GM06990 (cell line): ENCODE measurements around the gene HMGA1.

Experiments used
- DNase-seq: peaks from one replicate; pipeline ENCODE4 v3.0.0-alpha.2; 2011; ENCODE audit not compliant: insufficient read length; ENCODE audit errors: extremely low read depth
- H3K27me3 ChIP-seq: replicated peaks from 2 replicates; pipeline ENCODE4 v1.6.0; 2011; ENCODE audit warnings: low read length; ENCODE audit not compliant: control insufficient read depth, insufficient read depth
- H3K36me3 ChIP-seq: 2 replicates; pipeline ENCODE4 v1.5.1; 2011; ENCODE audit warnings: low read length; ENCODE audit not compliant: control insufficient read depth, insufficient read depth
- H3K4me3 ChIP-seq: replicated peaks from 2 replicates; pipeline ENCODE4 v1.5.1; 2011; ENCODE audit warnings: low read depth, mild to moderate bottlenecking, control low read depth, low read length
- CTCF ChIP-seq: IDR thresholded peaks from 2 replicates; pipeline ENCODE4 v1.5.1; 2011; ENCODE audit warnings: low read length, control low read depth, mild to moderate bottlenecking, inconsistent platforms; ENCODE audit not compliant: insufficient read depth, poor library complexity, severe bottlenecking

The HMGA1 gene

GRCh38 chr6:34204693-34205092 is 32.0 kb upstream of the HMGA1 start:
- Histone ChIP-seq H3K27me3 (no peaks in the 10 kb centered on the region), H3K36me3 (no peaks in the 10 kb centered on the region), H3K4me3 (no peak overlapping the region)
- TF ChIP-seq CTCF = no peak
- DNase-seq = no peak

DNA sequence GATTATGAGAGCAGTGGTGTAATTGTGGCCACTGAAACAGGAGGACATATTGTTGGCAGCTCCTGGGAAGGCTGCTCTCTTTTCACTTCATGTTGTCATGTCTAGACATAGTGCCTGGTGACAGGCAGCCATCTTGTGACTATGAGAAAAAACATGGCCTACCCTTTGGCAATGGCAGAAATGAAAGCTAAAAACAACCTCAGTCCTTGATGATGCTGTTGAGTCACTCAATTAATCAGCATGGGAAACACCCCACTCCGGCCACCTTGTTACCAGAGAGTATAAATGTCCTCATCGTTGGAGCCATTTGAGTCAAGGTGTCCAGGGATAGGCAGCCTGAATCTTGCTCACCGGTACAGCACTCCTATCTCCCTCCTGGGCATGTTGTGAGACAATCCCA is 31.2 kb upstream of the HMGA1 start:
- DNase-seq = no peak
- H3K4me3 ChIP-seq = no peak overlapping the region
- no peak for TF ChIP-seq CTCF
- H3K27me3 ChIP-seq = no peaks in the 10 kb centered on the region
- no peaks in the 10 kb centered on the region for H3K36me3 ChIP-seq

DNA sequence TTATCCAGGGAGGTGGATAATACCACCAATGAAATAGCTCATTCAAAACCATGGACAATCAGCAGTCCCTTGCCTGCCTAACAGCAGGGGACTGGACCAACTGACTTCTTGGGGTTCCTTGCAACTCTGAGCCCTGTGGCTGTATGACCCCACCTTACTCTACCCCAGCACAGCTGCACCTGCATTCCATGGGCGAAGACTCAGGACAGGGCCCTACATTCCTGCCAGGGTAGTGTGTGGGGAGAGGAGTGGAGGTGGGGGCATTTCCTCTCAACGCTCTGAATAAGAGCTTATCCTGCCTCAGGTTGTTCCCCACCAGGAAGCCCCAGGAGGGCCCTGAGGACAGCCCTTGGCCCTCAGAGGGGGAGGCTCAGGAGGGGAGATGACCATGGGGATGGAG is 30.8 kb upstream of the HMGA1 start:
- TF ChIP-seq CTCF = no peak
- H3K4me3 ChIP-seq = no peak overlapping the region
- DNase-seq = no peak
- H3K27me3 ChIP-seq = no peaks in the 10 kb centered on the region
- H3K36me3 ChIP-seq = no peaks in the 10 kb centered on the region

DNA sequence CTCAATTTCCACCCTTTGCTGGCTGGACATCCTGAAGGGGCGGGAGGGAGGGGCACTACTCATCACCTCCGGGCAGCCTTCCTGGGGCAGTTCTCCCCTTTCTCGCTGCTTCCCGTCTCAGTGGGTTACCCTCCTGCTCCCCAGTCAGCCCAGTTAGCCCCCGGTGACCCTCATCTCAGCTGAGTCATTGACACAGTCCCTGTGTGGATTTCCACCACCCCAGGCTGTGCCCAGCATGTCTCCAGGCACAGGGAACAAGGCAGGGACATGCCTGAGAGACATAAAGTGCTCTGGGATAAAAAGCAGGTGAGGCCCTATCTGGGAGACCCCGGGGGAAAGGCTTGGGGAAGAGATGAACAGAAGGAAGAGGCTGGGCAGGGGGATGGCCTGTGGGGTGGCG is 29.9 kb upstream of the HMGA1 start:
- no peak for TF ChIP-seq CTCF
- Histone ChIP-seq H3K4me3 (no peak overlapping the region), H3K27me3 (no peaks in the 10 kb centered on the region), H3K36me3 (no peaks in the 10 kb centered on the region)
- DNase-seq = no peak

DNA sequence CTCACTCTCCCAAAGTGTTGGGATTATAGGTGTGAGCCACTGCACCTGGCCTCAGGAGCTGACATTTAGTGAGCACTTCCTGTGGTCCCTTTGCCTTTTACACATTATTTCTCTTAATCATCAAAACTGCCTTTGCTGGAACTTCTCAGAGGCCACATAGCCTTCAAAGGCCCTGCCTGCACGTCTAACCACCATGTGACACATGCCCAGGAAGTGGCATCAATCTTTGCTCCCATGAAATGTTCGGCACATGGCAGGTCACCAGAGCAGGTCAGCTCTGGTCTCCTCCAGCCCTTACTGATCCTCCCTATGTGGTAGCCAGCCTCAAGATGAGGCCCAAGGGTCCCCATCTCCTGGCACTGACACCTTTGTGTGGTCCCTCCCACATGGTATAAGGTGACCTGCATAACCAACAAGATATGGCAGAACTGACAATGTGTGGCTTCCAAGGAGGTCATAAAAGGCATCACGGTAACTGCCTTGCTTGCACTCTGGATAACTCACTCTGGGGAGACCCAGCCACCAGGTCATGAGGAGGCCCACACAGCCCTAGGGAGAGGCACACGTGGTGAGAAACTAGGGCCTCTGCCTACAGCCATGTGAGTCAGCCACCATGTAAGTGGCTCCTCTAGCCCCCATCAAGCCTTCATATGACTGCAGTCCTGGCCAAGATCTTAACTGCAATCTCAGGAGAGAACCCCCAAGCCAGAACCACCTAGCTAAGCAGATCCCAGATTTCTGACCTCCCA is 28.8 kb upstream of the HMGA1 start:
- no peak for TF ChIP-seq CTCF
- Histone ChIP-seq H3K36me3 (no peaks in the 10 kb centered on the region), H3K4me3 (no peak overlapping the region), H3K27me3 (no peaks in the 10 kb centered on the region)
- DNase-seq = no peak

GRCh38 chr6:34213772-34214171 is 22.9 kb upstream of the HMGA1 start:
- no peak for DNase-seq
- Histone ChIP-seq H3K4me3 (no peak overlapping the region), H3K27me3 (no peaks in the 10 kb centered on the region), H3K36me3 (no peaks in the 10 kb centered on the region)
- TF ChIP-seq CTCF = no peak
